ENCODE measurements around the gene AGPAT1.
A peak's percentile ranks its signal among the peaks of the same experiment; 100 is the strongest.

The AGPAT1 gene

DNA sequence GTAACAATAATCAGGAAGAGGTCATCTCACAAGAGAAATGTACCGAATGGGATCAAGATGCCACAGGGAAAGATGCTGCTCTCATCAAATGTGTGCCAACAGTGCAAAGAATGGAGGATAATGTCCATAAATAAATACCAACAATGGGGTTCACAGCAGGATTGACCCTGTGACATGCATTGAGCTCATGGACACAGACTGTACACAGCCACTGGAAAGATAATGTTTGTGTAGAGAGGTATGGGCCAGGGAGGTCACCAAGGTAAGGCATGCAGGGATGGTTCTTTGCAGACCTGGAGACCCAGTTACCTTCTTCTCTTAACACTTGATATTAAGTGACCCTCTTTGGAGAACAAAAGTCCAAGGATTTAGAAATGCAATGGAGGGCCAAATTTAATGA is 1.5 kb downstream of the AGPAT1 start:
- H3K27ac Mint-ChIP-seq = no peak overlapping the region
- H3K27me3 Mint-ChIP-seq (ENCODE audit: low read depth) = no peaks in the 10 kb centered on the region
- H3K36me3 Mint-ChIP-seq (ENCODE audit: low read depth) = peaks cover 19% of the 10 kb centered on the region
- peaks cover 56% of the 10 kb centered on the region for H3K4me1 Mint-ChIP-seq (ENCODE audit: low read depth)
- peak overlapping the region; percentile 99 for H3K4me3 Mint-ChIP-seq
- no peaks in the 10 kb centered on the region for H3K9me3 Mint-ChIP-seq

DNA sequence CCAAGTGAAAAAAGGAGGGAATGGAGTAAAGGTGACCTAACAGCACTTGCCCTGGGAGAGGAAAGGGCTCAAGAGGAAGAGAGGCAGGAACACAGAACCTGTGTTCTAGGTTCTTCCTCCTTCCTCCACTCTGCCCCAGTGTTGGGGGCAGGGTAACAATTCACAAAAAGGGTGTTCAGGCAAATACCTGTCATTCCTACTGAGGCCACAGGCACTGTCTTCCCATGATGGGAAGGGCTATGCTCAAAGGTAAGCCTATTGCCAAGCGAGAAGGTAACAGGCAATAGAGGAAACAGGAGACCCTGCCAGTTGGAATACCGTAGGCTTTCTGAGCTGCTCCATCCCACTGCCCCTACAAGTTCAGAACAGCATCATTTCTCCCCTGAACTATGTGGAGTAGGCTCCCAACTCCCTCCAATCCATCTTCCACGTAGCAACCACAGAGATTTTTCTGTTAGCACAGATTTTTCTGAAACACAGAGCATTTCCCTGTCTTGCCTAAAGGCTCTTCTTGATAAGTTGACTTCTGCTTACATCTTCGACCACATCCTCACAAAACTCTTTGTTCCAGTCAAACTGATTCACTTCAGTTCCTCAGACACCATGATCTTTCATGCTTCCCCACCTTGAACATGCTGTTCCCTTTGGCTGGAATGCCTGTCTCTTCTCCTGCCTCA is 2.7 kb downstream of the AGPAT1 start:
- H3K27ac Mint-ChIP-seq = no peak overlapping the region
- H3K9me3 Mint-ChIP-seq = no peaks in the 10 kb centered on the region
- H3K27me3 Mint-ChIP-seq (ENCODE audit: low read depth) = no peaks in the 10 kb centered on the region
- H3K36me3 Mint-ChIP-seq (ENCODE audit: low read depth) = peaks cover 21% of the 10 kb centered on the region
- H3K4me1 Mint-ChIP-seq (ENCODE audit: low read depth) = peaks cover 47% of the 10 kb centered on the region
- H3K4me3 Mint-ChIP-seq = no peak overlapping the region

DNA sequence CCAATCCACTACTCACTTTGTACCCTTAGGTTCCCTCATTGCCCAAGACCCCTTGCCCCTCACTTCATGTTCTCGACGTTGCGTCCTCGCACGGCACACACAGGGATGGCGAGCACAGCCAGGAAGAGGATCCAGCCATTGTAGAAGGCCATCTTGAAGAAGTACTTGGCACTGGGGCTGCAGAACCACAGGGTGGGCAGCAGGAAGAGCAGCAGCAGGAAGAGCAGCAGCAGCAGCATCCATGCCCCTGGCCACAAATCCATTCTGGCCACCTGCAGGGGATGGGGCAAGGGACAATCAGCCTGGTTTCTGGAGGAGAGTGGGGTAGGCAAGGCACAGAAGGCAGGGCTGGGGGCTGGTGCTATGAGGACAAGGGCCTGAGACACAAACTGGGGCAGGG is 4.7 kb downstream of the AGPAT1 start:
- H3K36me3 Mint-ChIP-seq (ENCODE audit: low read depth) = peaks cover 23% of the 10 kb centered on the region
- no peaks in the 10 kb centered on the region for H3K27me3 Mint-ChIP-seq (ENCODE audit: low read depth)
- H3K4me1 Mint-ChIP-seq (ENCODE audit: low read depth) = peaks cover 32% of the 10 kb centered on the region
- H3K9me3 Mint-ChIP-seq = no peaks in the 10 kb centered on the region
- H3K27ac Mint-ChIP-seq = no peak overlapping the region
- no peak overlapping the region for H3K4me3 Mint-ChIP-seq

DNA sequence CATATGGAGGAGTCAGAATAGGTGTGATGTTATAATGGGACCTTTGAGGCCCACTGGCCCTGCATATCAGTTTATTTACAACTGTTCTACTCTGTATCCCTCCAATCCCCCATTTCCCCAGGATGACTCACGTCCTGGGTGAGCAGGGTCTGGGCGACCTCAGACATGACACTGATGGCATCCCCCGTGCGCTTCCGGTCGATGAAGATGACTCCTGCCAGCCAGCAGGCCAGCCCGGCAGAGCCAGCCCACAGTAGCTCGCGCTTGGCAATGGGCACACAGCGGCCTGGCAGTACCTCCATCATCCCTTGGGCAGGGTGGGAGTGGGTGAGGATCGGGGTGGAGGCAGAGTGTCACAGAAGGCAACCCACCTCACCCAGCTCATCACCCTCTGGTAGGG is 5.6 kb downstream of the AGPAT1 start:
- Mint-ChIP-seq H3K27me3 (ENCODE audit: low read depth) (no peaks in the 10 kb centered on the region), H3K4me1 (ENCODE audit: low read depth) (peaks cover 29% of the 10 kb centered on the region), H3K36me3 (ENCODE audit: low read depth) (peaks cover 26% of the 10 kb centered on the region), H3K27ac (no peak overlapping the region), H3K9me3 (no peaks in the 10 kb centered on the region), H3K4me3 (no peak overlapping the region)

DNA sequence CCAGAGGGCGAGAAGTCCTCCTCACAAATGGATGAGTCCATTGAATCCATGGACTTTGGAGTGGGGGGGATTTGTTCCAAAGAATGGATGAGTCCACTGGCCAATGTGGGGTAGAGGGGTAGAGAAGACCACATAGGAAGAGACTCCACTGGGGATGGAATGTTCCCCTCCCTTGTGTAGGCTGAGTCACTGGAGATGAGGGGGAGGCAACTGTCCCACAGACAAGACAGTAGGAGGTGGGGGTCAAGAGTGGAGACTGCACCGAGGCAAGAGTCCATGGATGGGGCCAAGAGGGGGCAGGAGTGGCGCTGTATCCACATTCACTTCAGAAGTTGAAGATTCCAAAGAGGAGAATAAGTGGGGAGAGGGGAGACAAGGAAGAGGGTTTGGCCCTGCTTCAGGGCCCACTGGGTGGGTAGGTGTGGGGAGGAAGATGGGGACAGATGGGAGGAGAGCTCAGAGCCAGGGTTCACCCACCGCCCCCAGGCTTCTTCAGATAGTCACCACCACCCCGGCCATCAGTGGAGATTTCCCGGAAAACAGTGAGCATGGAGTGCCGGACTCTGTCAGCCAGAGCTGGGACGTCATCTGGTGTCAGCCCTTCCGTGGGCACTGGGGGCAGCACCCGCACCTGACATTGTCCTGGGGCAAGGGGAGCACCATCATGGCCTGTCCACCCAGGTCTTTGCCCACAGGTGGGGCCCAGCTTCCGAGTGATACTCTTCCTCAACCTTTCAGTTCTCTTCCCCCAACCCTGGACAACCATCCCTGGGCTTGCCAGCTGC is 6.9 kb downstream of the AGPAT1 start:
- no peak overlapping the region for H3K27ac Mint-ChIP-seq
- H3K4me3 Mint-ChIP-seq = no peak overlapping the region
- H3K9me3 Mint-ChIP-seq = no peaks in the 10 kb centered on the region
- H3K36me3 Mint-ChIP-seq (ENCODE audit: low read depth) = peaks cover 27% of the 10 kb centered on the region
- H3K4me1 Mint-ChIP-seq (ENCODE audit: low read depth) = peaks cover 19% of the 10 kb centered on the region
- H3K27me3 Mint-ChIP-seq (ENCODE audit: low read depth) = no peaks in the 10 kb centered on the region

DNA sequence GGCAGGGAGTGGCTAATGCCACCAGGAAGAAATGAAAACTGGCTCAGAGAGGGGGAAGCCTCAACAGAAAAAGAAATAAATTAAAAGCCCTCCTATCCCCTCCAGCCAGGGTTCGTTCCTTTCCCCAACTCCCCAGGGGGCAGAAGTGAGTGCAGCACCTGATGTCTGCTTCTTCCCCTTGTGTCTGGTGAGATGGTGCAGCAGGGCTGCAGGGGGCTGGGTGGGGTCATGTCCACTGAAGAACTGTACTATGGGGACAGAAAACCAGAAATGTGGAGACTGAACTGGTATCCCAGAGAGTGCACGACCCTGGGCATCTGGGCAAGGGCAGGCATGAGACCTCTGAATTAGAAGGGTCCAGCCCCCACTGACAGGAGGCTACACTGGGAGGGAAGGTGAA is 7.5 kb downstream of the AGPAT1 start:
- Mint-ChIP-seq H3K27ac (no peak overlapping the region), H3K27me3 (ENCODE audit: low read depth) (no peaks in the 10 kb centered on the region), H3K4me1 (ENCODE audit: low read depth) (peaks cover 12% of the 10 kb centered on the region), H3K9me3 (no peaks in the 10 kb centered on the region), H3K36me3 (ENCODE audit: low read depth) (peaks cover 25% of the 10 kb centered on the region), H3K4me3 (no peak overlapping the region)

DNA sequence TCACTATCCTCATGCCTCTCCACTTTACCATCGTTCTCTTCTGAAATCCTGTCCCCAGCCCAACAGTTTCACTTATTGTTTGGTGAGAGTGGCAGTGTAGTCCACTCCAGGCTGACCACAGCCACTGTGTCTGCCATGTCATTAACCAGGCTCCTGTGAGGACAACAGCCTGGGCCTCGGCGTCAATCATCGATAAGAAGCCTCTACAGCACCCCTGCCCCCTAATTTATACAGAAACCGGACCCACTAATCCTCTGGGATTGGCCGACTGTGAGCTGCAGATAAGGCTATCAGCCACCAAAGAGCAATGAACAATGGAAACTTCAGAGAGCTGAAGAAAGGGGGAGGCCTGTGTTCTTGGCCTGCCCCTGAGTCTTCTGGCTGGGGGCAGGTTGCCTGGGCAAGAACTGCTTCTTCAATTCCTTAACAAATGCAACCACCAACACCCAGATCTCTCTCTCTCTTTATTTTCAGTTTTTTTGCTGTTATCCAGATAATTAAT is 8.1 kb downstream of the AGPAT1 start:
- H3K4me3 Mint-ChIP-seq = no peak overlapping the region
- H3K27ac Mint-ChIP-seq = no peak overlapping the region
- no peaks in the 10 kb centered on the region for H3K9me3 Mint-ChIP-seq
- H3K36me3 Mint-ChIP-seq (ENCODE audit: low read depth) = peaks cover 25% of the 10 kb centered on the region
- peaks cover 7% of the 10 kb centered on the region for H3K4me1 Mint-ChIP-seq (ENCODE audit: low read depth)
- no peaks in the 10 kb centered on the region for H3K27me3 Mint-ChIP-seq (ENCODE audit: low read depth)

DNA sequence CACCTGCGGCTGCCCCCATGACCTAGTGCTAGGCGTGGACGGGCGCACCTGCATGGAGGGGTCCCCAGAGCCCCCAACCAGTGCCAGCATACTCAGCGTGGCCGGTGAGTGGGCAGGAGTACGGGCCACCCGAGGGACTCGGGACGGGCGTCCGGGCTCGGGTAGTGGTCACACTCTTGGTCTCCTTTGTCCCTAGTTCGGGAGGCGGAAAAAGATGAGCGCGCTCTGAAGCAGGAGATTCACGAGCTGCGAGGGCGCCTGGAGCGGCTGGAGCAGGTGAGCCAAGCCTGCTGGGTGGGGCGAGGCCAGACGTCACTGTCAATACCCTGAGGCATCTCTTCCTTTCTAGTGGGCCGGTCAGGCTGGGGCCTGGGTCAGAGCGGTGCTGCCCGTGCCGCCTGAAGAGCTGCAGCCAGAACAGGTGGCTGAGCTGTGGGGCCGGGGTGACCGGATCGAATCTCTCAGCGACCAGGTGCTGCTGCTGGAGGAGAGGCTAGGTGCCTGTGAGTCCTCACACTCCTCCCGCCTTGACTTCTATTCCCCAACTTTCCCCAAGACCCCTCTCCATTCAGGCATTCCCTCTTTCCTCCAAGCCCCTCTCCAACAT is 8.6 kb downstream of the AGPAT1 start:
- H3K4me1 Mint-ChIP-seq (ENCODE audit: low read depth) = peaks cover 4% of the 10 kb centered on the region
- H3K36me3 Mint-ChIP-seq (ENCODE audit: low read depth) = peaks cover 25% of the 10 kb centered on the region
- H3K4me3 Mint-ChIP-seq = no peak overlapping the region
- no peak overlapping the region for H3K27ac Mint-ChIP-seq
- H3K9me3 Mint-ChIP-seq = no peaks in the 10 kb centered on the region
- H3K27me3 Mint-ChIP-seq (ENCODE audit: low read depth) = no peaks in the 10 kb centered on the region

DNA sequence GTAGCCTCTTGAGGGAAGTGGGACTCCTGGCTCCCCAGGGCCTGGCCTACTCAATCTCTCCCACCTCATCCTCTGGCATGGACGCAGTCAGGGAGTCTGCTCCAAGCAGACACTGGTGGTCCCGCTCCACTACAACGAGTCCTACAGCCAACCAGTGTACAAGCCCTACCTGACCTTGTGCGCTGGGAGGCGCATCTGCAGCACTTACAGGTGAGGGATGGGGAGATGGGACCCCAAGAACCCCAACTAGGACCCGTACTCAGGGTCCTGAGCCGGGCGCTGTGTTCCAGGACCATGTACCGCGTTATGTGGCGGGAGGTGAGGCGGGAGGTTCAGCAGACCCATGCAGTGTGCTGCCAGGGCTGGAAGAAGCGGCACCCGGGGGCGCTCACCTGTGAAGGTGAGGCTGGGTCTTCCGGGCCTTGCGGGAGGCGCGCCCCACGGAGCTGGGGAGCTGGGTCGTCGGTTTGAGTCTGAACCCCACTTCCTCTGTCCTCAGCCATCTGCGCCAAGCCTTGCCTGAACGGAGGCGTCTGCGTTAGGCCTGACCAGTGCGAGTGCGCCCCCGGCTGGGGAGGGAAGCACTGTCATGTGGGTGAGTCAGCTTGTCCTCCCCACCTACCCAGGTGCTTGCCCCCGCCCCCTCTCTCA is 9.3 kb downstream of the AGPAT1 start:
- H3K4me3 Mint-ChIP-seq = no peak overlapping the region
- H3K4me1 Mint-ChIP-seq (ENCODE audit: low read depth) = peaks cover 4% of the 10 kb centered on the region
- H3K27me3 Mint-ChIP-seq (ENCODE audit: low read depth) = no peaks in the 10 kb centered on the region
- peaks cover 25% of the 10 kb centered on the region for H3K36me3 Mint-ChIP-seq (ENCODE audit: low read depth)
- H3K9me3 Mint-ChIP-seq = no peaks in the 10 kb centered on the region
- H3K27ac Mint-ChIP-seq = no peak overlapping the region

DNA sequence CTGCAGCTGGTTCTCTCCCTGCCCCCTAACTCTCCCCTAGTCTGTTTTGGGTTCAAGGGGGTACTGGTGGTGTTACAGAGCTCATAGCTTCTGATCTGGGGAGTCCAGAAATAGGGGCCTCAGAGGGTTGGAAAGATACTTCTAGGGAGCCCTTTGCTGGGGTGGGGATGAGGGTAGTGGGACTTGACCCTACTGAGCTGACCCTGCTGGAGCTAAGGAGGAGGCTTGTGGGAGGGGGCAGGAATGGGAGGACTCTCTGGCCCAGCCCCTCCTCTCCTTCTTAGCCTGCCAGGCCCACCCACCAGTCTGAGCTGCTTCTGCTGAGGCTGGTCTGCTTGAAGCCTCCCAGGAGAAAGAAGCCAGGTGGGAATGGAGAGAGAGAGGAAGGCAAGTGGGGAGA is 11.6 kb downstream of the AGPAT1 start, which contains the start of gene EGFL8:
EGFL8 (plus strand) TSS at position 301 of the 400 bp plus-strand sequence. CDS start 1,571 bp downstream, outside the sequence.
- no peak within 1 kb of the TSS for H3K27ac Mint-ChIP-seq
- peaks cover 11% of the 10 kb centered on the region for H3K36me3 Mint-ChIP-seq (ENCODE audit: low read depth)
- H3K4me1 Mint-ChIP-seq (ENCODE audit: low read depth) = no peaks in the 10 kb centered on the region
- H3K9me3 Mint-ChIP-seq = no peaks in the 10 kb centered on the region
- H3K27me3 Mint-ChIP-seq (ENCODE audit: low read depth) = no peaks in the 10 kb centered on the region
- H3K4me3 Mint-ChIP-seq = no peak within 1 kb of the TSS

DNA sequence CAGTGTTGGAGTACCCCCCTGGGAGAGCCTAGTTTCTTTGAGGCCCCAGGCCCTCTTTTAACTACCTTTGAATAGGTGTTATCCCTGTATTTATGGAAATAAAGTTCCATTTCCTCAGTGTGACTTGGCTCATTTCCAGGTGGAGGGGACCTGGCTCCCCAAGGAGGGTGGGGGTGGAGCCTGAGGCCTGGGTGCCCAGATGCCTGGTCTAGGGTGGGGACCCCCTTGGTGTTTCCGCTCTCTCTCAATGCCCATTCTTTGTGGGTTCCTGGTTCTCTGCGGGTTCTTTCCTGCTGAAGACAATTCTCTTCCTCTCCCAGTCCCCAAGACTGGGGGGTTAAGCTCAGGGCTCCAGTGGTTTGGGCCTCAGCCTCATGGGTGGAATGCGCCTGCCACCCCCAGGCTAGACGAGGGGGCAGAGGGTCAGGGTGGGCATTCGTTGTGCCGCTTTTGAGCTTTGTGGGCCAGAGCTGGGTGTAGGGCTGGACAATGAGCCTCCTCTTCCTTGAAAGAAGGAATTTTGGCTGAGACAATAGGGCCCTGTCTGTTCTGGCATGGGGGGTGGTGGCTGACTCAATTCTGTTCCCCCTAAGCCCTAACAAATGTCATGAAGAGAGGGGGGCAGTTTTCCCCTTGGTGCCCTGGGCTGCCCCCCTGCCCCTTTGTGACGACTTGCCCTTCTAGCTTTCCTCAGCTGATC is 12.2 kb downstream of the AGPAT1 start:
- H3K36me3 Mint-ChIP-seq (ENCODE audit: low read depth) = peaks cover 9% of the 10 kb centered on the region
- no peaks in the 10 kb centered on the region for H3K9me3 Mint-ChIP-seq
- no peak overlapping the region for H3K4me3 Mint-ChIP-seq
- no peaks in the 10 kb centered on the region for H3K27me3 Mint-ChIP-seq (ENCODE audit: low read depth)
- H3K4me1 Mint-ChIP-seq (ENCODE audit: low read depth) = no peaks in the 10 kb centered on the region
- H3K27ac Mint-ChIP-seq = no peak overlapping the region

DNA sequence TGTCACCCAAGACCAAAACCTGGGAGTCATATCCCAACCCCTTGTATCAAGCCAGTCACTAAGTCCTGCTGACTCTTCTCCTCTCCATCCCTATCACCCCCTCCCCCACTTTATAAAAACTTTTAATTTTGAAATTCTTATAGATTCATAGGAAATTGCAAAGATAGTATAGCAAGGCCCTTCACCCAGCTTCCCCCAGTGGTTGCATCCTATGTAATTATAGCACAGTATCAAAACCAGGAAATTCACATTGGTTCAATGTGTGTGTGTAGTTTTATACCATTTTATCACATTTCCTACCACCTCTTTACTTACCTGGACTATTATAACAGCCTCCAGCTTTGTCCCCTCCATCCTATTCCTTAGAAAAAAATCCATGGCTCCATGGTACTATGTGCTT is 17.8 kb downstream of the AGPAT1 start:
- Mint-ChIP-seq H3K4me3 (no peak overlapping the region), H3K9me3 (no peaks in the 10 kb centered on the region), H3K27me3 (ENCODE audit: low read depth) (peaks cover 2% of the 10 kb centered on the region), H3K27ac (no peak overlapping the region), H3K36me3 (ENCODE audit: low read depth) (peaks cover 13% of the 10 kb centered on the region), H3K4me1 (ENCODE audit: low read depth) (peaks cover 13% of the 10 kb centered on the region)

DNA sequence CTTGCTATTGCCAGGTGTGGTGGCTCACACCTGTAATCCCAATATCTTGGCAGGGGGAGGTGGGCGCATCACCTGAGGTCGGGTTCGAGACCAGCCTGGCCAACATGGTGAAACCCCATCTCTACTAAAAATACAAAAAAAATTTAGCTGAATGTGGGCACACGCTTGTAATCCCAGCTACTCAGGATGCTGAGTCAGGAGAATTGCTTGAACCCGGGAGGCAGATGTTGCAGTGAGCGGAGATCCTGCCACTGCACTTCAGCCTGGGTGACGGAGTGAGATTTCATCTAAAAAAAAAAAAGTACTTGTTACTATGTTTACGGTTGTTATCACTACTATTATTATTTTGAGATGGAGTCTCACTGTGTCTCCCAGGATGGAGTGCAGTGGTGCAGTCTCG is 19.0 kb downstream of the AGPAT1 start:
- no peaks in the 10 kb centered on the region for H3K9me3 Mint-ChIP-seq
- H3K4me3 Mint-ChIP-seq = no peak overlapping the region
- peaks cover 13% of the 10 kb centered on the region for H3K36me3 Mint-ChIP-seq (ENCODE audit: low read depth)
- peaks cover 16% of the 10 kb centered on the region for H3K4me1 Mint-ChIP-seq (ENCODE audit: low read depth)
- no peak overlapping the region for H3K27ac Mint-ChIP-seq
- H3K27me3 Mint-ChIP-seq (ENCODE audit: low read depth) = peaks cover 10% of the 10 kb centered on the region
